KOPT-K1 (cell line): Measurements from ENCODE around the gene ZFP36L2.

Experiments
- H3K27ac ChIP-seq: fragments of 200-600 bp; sonication (generic); 2 replicates; pipeline ENCODE4 v1.5.1; 2016; ENCODE audit warnings: antibody characterized with exemption, mild to moderate bottlenecking, low read depth, low read length; ENCODE audit not compliant: poor library complexity, severe bottlenecking
- H3K36me3 ChIP-seq: fragments of 200-600 bp; sonication (generic); 2 replicates; pipeline ENCODE4 v1.5.1; 2017; ENCODE audit warnings: antibody characterized with exemption, mild to moderate bottlenecking, low read length, moderate library complexity; ENCODE audit not compliant: insufficient read depth
- H3K9me3 ChIP-seq: fragments of 200-600 bp; sonication (generic); 2 replicates; pipeline ENCODE4 v1.5.1; 2017; ENCODE audit warnings: antibody characterized with exemption, low read length, mild to moderate bottlenecking; ENCODE audit not compliant: insufficient read depth, poor library complexity, severe bottlenecking

ZFP36L2 gene

DNA sequence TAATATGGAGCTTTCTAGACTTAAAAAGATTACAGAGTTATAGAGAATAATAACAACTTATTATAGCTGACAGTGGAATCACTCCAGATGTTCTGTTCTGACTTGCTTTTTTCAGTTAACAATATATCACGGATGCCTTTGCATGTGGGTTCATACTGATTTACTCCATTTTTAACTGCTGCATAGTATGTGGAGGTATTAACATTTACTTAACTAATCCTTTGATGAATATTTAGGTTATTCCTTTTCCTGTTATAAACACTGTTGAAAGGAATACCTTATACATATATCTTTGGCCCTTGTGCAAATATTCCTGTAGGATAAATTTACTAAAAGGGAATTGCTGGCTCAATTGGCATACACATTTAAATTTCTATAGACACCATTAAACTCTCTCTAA lies 33.1 kb upstream of the ZFP36L2 start:
- H3K9me3 ChIP-seq, result no peaks in the 10 kb centered on the region
- peaks cover 13% of the 10 kb centered on the region for H3K36me3 ChIP-seq
- no peak overlapping the region for H3K27ac ChIP-seq

DNA sequence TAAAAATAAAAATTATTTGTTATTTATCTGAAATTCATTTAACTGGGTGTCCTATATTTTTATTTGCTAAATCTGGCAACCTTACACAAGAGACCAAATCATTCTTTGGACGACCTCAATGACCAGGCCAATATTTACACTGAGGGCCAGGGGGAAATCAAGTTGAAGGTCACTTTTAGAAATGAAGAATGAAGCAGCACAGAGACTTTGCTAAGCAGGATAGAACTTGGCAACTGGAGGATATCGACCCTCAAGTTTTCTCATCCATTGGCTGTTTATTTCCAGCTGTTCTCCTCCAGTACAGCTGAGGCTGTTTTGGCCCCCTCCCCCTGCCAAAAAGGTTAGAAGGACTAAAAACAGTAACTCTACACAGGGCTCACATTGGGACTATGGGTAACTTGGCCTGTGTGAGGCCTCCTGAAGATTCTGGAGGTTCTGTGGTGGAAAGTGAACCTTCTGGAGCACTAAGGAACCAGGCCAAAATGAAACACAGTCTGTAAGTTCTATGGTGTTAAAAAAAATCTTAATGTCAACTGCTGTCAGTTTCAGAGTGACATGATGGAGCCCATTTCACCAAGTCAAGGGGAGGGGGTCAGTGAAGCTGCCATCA lies 32.2 kb upstream of the ZFP36L2 start:
- H3K36me3 ChIP-seq, result peaks cover 16% of the 10 kb centered on the region
- H3K9me3 ChIP-seq, result no peaks in the 10 kb centered on the region
- H3K27ac ChIP-seq, result no peak overlapping the region

DNA sequence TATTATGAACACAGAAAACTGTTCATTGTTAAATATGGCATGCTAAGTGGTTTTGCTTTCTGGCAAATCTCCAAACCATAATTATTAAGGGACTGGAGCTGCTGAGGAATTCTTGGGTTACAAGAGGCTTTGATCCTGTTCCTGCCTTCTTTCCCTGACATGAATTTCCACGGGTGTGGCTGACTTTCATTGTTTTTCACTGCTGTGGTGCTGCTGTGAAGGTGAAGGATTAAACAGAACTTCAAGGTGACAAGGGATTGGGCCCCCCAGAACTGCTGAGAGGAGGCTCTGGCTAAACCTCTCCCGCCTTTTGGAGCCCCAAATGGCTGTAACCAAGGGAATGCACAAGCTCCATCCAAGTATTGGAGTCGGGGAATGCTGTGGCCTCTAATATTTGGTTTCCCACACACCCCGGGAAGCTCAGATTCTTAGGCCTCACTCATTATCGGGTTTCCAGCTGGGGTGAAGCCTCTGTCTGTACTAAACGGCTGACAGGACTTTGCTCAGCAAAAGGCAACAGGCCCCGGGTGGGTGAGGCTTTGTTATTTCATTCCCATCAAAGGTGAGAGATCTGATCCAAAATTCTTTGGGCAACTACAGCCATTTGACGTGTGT lies 29.0 kb upstream of the ZFP36L2 start:
- no peaks in the 10 kb centered on the region for H3K9me3 ChIP-seq
- no peak overlapping the region for H3K27ac ChIP-seq
- peaks cover 11% of the 10 kb centered on the region for H3K36me3 ChIP-seq

DNA sequence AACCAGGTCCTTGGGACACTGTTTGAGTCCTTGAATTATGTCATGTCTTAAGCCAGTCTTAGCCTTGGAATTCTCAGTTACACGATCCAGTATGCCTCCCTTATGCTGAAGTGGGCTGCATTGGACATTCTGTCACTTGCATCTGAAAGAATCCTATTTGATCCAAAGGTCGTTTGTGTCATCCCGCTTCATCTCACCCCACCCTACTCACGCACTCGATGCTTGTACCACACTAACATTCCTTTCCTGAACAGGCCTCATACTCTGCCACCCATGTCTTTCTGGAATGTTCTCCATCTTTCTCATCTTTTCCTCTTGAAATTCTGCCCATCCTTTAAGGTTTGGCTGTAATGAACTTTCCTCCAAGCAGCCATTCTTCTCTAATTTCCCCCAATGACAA lies 27.9 kb upstream of the ZFP36L2 start:
- H3K27ac ChIP-seq, result no peak overlapping the region
- peaks cover 11% of the 10 kb centered on the region for H3K36me3 ChIP-seq
- no peaks in the 10 kb centered on the region for H3K9me3 ChIP-seq

DNA sequence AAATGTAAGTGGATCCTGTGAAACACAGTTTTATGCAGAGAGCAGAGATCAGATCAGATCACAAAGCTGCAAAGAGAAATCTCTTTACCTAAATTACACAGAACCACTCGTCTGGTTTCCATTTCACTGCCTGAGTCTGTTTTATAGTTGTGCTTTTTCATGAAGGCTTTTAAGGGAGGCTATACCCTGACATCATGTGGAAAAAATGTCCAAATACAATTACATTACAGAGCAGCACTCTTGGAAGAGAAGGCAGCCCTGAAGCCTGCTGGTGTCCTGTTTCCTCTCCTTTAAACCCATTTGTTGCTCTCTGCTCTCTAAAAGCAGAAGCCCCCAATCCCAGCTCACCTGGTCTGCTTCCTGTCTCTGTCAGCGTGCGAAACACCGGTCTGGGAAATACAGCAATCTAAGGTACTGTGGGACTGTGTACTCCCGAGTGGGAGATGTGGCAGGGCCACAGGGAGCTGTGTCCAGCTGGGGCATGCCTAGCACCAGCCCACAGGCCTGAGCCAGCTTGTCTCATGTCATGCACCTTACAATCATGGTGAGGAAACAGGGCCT lies 24.8 kb upstream of the ZFP36L2 start:
- Histone ChIP-seq H3K27ac (no peak overlapping the region), H3K36me3 (peaks cover 4% of the 10 kb centered on the region), H3K9me3 (no peaks in the 10 kb centered on the region)

DNA sequence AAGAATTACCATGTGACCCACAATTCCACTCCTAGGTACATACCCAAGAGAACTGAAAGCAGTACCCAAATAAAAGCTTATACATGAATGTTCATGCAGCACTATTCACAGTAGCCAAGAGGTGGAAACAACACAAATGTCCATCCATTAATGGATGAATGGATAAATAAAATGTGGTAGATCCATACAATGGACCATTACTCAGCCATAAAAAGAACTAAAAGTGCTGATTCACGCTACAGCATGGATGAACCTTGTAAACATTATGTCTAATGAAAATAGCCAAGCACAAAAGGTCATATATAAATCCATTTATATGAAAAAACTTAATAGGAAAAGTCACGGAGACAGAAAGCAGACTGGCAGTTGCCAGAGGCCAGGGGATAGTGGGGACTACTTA lies 23.6 kb upstream of the ZFP36L2 start:
- H3K36me3 ChIP-seq, result peaks cover 4% of the 10 kb centered on the region; the same call in 1 of the 2 replicates
- H3K27ac ChIP-seq, result no peak overlapping the region
- no peaks in the 10 kb centered on the region for H3K9me3 ChIP-seq

DNA sequence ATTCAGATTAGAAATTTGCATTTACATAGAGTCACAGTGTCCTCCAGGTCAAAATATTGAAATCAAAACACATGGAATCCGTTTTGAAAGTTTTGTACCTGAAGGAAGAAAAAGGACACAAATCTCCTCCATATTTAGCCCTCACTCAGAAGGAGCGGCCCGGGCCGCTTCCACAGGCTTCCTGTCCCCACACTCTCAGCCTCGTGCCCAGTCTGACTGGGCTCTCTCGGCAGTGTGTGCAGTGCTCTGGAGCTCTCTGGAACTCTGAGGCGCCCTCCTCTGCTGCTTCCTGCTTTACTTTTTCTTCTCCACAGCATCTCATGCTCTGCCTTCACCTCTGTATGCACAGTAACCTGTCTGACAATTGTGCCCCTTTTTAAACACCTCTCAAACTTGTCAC lies 22.2 kb upstream of the ZFP36L2 start:
- peaks cover 6% of the 10 kb centered on the region; the same call in 1 of the 2 replicates for H3K36me3 ChIP-seq
- H3K9me3 ChIP-seq, result no peaks in the 10 kb centered on the region
- no peak overlapping the region for H3K27ac ChIP-seq

DNA sequence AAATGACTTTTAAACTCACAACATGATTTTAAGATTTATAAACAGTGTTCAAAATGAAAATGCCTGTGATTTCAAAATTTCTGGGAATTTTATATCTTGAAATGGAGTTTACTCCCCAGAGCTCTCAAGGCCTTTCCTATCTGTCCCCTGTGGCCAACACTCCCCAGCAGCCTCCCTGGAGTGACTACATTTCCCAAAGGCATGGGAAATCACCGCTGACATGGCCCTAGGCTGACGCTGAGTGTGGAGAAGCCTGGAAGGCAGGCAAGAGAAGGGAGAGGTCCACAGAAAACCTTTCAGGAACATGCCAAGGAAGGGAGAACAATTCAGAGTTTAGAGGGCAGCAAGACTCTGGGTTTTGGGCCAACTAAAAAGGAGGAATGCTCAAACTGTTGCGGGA lies 20.2 kb upstream of the ZFP36L2 start:
- no peak overlapping the region for H3K27ac ChIP-seq
- H3K36me3 ChIP-seq, result peaks cover 11% of the 10 kb centered on the region; the same call in 1 of the 2 replicates
- no peaks in the 10 kb centered on the region for H3K9me3 ChIP-seq

DNA sequence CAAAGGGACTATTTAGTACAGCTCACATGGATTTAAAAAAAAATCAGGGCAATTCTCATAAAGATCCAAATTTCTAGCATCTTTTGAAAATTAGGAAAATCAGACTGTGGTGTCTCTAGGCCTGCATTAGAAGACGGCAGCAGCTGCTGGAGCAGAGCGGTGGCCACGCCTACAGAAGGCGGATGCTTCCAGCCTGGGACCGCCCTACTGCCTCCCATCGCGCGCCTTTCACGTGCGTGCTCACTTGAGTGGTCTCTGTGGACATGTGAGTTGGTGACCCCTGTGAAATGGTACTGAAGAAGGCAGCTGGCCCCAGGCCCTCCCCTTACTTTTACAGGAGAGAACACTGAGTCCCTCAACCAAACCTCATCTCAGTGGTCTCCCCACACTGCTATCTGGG lies 15.2 kb upstream of the ZFP36L2 start:
- Histone ChIP-seq H3K27ac (no peak overlapping the region), H3K9me3 (no peaks in the 10 kb centered on the region), H3K36me3 (peaks cover 11% of the 10 kb centered on the region; the same call in 1 of the 2 replicates)

DNA sequence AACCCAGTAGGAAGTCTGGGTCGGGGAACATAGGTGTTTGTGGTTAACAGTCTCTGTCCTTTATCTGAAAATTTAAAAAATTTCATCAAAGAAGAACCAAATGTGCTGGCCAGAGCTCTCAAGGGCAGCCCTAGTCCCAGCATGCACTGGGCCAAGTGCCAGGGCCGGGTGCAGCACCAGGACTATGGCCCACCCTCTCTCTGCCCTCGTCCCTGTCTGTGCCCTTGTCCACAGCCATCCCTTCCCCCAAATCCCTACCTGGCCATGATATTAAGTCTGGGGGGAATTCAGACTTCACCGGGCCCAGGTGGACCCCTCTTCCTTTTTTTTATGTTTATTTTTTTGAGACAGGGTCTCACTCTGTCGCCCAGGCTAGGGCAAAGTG lies 14.4 kb upstream of the ZFP36L2 start:
- Histone ChIP-seq H3K36me3 (peaks cover 11% of the 10 kb centered on the region; the same call in 1 of the 2 replicates), H3K27ac (no peak overlapping the region), H3K9me3 (no peaks in the 10 kb centered on the region)

DNA sequence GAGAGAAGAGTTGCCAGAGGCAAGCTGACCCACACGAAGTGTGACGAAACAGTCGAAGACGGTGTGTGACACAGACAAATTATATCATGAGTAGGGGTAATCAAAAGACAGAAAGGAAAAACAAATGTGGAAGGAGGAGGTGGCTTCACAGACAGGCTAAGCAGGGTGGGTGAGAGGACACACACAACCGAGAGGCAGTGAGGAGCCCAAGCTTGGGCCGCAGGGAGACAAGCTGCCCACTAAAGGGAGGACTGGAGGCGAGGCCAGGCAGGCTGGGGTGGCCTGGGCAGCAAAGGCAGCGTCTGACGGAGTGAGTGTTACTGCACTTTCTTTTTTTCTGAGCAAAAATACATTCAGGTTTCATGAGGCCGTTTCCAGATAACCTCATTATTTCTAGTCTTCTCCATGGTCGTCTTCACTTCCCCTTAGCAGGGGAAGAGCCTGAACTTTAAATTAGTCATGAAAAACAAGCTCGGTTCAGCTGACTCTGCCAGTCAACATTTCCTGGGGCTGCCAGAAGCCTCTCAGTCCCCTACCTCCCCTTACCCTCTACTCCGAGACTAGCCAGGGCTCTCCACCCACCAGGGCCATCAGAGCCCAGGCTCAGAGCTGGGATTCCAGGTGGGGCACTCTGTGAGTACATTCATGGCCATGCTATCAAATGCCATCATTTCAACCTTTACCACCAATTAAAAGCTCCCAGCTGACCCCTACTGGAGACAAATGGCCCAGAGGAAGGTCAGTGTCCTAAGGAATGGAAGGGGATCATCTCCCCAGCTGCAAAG lies 13.8 kb upstream of the ZFP36L2 start:
- Histone ChIP-seq H3K9me3 (no peaks in the 10 kb centered on the region), H3K36me3 (peaks cover 11% of the 10 kb centered on the region; the same call in 1 of the 2 replicates), H3K27ac (no peak overlapping the region)

DNA sequence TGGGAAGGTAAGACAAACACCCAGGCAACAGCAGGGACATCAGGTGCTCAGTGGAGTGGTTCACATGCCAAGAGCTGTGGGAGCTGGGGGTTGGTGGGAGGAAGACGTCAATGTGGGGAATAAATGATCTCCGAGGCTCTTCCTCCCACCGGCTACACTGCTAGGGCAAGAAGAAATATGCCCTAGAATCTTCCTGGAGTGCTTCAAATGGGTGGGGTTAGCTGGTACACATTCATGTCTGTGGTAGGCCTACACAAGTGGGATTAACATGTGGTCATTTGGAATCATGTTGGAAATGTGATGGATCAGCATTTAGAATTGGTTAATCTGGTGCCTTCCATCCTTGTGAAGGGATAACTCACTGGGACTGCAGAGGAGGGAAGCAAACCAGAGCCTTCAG lies 12.4 kb upstream of the ZFP36L2 start:
- H3K9me3 ChIP-seq, result no peaks in the 10 kb centered on the region
- no peak overlapping the region for H3K27ac ChIP-seq
- H3K36me3 ChIP-seq, result 0 out of 2 replicates have a peak, but pooled peaks cover 5% of the 10 kb centered on the region

DNA sequence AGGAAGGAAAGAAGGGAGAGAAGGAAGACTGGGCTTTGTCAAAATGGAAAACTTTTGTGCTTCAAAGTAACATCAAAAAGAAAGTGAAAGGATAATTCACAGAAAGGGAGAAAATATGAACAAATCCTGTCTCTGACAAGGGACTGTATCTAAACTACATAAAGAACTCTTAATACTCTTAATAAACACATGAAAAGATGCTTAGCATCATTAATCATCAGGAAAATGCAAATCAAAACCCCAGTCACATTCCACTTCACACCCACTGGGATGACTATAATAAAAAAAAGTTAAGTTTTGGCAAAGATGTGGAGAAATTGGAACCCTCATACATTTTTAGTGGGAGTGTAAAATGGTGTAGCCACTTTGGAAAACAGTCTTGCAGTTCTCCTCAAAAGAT lies 11.8 kb upstream of the ZFP36L2 start:
- no peak overlapping the region for H3K27ac ChIP-seq
- 0 out of 2 replicates have a peak, but pooled peaks cover 5% of the 10 kb centered on the region for H3K36me3 ChIP-seq
- H3K9me3 ChIP-seq, result no peaks in the 10 kb centered on the region

DNA sequence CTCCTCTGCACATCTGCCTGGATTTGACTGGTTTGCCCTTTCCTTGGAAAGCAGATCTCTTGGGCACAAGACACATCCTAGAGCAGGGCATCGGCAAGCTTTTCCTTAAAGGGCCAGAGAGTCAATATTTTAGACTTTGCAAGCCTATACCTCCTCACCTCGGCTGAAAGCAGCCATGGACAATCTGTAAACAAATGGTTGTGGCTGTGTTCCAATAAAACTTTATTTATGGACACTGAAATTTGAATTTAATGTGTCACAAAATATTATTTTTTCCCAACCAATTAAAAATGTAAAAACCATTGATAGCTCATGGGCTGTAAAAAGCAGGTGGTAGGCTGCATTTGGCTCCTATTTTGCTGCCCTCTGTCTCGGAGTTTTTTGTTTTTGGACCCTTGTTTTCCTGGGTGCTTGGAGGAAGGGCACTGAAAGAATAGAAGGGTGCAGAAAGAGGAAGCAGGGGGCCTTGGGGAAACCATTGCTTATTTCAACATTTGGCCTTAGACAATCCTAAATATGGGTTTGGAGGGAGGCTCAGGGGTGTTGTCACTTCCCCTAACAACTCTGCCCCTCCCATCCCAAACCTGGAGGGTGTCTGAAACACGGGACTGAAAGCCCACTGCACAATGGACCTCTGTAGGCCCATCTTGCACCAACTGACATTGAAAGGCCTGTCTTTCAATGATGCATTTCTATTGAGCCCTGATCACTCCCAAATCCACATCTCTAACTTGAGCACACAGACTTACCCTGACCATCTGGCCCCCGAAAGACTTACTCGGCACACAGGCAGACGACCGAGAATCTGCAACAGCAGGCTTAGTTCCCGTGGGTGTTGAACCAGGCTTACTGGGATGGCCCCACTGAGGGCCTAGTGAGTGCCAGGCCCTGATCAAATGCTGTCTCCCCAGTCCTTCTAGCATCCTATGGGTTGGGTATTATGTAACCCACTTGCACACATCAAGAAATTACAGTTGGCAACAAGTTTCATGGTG lies 7.1 kb upstream of the ZFP36L2 start:
- no peaks in the 10 kb centered on the region for H3K9me3 ChIP-seq
- H3K27ac ChIP-seq, result no peak overlapping the region
- peaks cover 28% of the 10 kb centered on the region for H3K36me3 ChIP-seq
